ENCODE results near the gene GJB6.

Gene GJB6

GRCh38 chr13:20186771-20187170, 45.3 kb downstream of the GJB6 start:
- TF ChIP-seq, protein P1, sequence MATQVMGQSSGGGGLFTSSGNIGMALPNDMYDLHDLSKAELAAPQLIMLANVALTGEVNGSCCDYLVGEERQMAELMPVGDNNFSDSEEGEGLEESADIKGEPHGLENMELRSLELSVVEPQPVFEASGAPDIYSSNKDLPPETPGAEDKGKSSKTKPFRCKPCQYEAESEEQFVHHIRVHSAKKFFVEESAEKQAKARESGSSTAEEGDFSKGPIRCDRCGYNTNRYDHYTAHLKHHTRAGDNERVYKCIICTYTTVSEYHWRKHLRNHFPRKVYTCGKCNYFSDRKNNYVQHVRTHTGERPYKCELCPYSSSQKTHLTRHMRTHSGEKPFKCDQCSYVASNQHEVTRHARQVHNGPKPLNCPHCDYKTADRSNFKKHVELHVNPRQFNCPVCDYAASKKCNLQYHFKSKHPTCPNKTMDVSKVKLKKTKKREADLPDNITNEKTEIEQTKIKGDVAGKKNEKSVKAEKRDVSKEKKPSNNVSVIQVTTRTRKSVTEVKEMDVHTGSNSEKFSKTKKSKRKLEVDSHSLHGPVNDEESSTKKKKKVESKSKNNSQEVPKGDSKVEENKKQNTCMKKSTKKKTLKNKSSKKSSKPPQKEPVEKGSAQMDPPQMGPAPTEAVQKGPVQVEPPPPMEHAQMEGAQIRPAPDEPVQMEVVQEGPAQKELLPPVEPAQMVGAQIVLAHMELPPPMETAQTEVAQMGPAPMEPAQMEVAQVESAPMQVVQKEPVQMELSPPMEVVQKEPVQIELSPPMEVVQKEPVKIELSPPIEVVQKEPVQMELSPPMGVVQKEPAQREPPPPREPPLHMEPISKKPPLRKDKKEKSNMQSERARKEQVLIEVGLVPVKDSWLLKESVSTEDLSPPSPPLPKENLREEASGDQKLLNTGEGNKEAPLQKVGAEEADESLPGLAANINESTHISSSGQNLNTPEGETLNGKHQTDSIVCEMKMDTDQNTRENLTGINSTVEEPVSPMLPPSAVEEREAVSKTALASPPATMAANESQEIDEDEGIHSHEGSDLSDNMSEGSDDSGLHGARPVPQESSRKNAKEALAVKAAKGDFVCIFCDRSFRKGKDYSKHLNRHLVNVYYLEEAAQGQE (IDR thresholded peaks at IDR 0.05; ENCODE audit: insufficient read depth in 1 of 2, low read depth in 2 of 2, low read length in 2 of 2), result no peak
- TF ChIP-seq FOXP2 (optimal IDR thresholded peaks at IDR 0.05; ENCODE audit: borderline replicate concordance, extremely low read depth, extremely low read length, insufficient read depth) (no peak), POLR2AphosphoS5 (IDR thresholded peaks at IDR 0.05; ENCODE audit: low read depth, low read length) (no peak), SIN3A (IDR thresholded peaks at IDR 0.05; ENCODE audit: borderline replicate concordance, insufficient read depth, low read length) (no peak), TAF1 (IDR thresholded peaks at IDR 0.05; ENCODE audit: borderline replicate concordance, insufficient read depth, low read length) (no peak)

DNA sequence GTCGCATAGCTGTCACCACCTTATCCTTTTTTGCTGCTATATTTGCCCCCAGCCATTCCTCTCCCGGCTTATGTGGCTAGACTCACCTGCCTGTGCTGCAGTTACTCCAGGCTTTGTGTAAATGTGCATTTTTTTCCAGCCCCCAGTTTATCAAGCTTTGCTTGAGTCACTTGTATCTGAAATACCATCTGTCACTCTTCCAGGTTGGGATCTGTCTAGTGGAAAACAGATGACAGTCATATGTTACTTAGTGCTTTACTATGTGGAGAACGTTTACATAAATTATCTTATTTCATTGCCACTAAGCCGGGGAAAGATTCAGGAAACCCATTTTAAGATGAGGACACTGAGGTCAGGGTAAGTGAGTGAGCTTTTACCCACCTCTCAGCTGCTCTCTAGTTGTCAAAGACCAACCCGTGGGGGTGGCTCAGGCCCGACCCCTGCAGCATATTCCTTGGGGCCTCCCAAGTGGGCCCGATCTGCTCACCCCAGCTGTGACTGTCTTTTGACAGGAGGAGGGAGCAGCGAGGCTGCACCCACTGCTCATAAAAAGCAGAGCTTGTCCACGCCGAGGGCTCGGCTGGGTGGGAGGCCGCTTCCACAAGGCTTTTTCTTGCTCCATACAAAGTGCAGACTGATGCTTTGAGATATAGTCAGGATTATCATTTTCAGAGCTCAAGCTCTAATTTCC, 46.6 kb downstream of the GJB6 start:
- TF ChIP-seq TAF1 (IDR thresholded peaks at IDR 0.05; ENCODE audit: borderline replicate concordance, insufficient read depth, low read length) (no peak), FOXP2 (optimal IDR thresholded peaks at IDR 0.05; ENCODE audit: borderline replicate concordance, extremely low read depth, extremely low read length, insufficient read depth) (no peak), POLR2AphosphoS5 (IDR thresholded peaks at IDR 0.05; ENCODE audit: low read depth, low read length) (no peak), SIN3A (IDR thresholded peaks at IDR 0.05; ENCODE audit: borderline replicate concordance, insufficient read depth, low read length) (no peak)
- TF ChIP-seq, protein P1 (IDR thresholded peaks at IDR 0.05; ENCODE audit: insufficient read depth in 1 of 2, low read depth in 2 of 2, low read length in 2 of 2), result no peak

DNA sequence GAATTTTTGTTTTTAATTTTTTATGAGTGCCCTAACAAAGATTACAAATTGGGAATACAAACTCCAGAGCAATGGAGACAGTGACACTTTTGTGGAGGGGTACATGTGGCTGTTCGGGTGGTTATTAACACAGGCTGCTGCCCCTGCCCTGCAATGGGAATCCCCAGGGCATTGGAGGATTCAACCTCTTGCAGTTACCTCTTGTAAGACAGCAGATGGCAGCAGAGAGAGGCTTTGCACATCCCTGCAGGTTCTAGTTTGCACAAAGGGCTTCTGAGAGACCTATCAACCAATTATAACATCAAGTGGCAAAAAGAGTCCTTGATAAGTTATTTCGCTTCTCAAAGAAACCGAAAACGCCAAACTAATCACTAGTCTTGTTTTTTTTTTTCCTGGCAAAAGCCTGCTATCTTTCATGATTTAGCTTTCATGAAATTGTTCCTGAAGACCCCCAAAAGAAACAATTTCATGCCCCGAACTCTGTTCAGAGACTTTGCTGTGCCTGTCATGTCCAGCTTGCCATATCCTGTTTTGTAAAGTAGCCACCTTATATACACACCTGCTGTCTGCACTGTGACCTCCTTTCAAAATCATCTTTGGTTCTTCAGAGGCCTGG, 49.8 kb downstream of the GJB6 start:
- TF ChIP-seq POLR2AphosphoS5 (IDR thresholded peaks at IDR 0.05; ENCODE audit: low read depth, low read length), result no peak
- TF ChIP-seq, protein P1 (IDR thresholded peaks at IDR 0.05; ENCODE audit: insufficient read depth in 1 of 2, low read depth in 2 of 2, low read length in 2 of 2), result no peak
- TF ChIP-seq TAF1 (IDR thresholded peaks at IDR 0.05; ENCODE audit: borderline replicate concordance, insufficient read depth, low read length), result no peak
- TF ChIP-seq FOXP2 (optimal IDR thresholded peaks at IDR 0.05; ENCODE audit: borderline replicate concordance, extremely low read depth, extremely low read length, insufficient read depth), result no peak
- TF ChIP-seq SIN3A (IDR thresholded peaks at IDR 0.05; ENCODE audit: borderline replicate concordance, insufficient read depth, low read length), result no peak

- TF ChIP-seq SIN3A (IDR thresholded peaks at IDR 0.05; ENCODE audit: borderline replicate concordance, insufficient read depth, low read length) (no peak), FOXP2 (optimal IDR thresholded peaks at IDR 0.05; ENCODE audit: borderline replicate concordance, extremely low read depth, extremely low read length, insufficient read depth) (no peak), POLR2AphosphoS5 (IDR thresholded peaks at IDR 0.05; ENCODE audit: low read depth, low read length) (no peak), TAF1 (IDR thresholded peaks at IDR 0.05; ENCODE audit: borderline replicate concordance, insufficient read depth, low read length) (no peak)
- TF ChIP-seq, protein P1 (IDR thresholded peaks at IDR 0.05; ENCODE audit: insufficient read depth in 1 of 2, low read depth in 2 of 2, low read length in 2 of 2), result no peak
These were observed 50.9 kb downstream of the GJB6 start for GRCh38 chr13:20181188-20181587.

Data from PFSK-1 (cell line).